Measurements from ENCODE around the gene MT2A.

The MT2A gene

GRCh38 chr16:56600398-56600999 is 7.9 kb upstream of the MT2A start:
- H3K4me3 ChIP-seq (ENCODE audit: low read depth, low read length) = no peak overlapping the region
- peak; percentile 79 for DNase-seq (ENCODE audit: low read depth)
- TF ChIP-seq, protein P1, sequence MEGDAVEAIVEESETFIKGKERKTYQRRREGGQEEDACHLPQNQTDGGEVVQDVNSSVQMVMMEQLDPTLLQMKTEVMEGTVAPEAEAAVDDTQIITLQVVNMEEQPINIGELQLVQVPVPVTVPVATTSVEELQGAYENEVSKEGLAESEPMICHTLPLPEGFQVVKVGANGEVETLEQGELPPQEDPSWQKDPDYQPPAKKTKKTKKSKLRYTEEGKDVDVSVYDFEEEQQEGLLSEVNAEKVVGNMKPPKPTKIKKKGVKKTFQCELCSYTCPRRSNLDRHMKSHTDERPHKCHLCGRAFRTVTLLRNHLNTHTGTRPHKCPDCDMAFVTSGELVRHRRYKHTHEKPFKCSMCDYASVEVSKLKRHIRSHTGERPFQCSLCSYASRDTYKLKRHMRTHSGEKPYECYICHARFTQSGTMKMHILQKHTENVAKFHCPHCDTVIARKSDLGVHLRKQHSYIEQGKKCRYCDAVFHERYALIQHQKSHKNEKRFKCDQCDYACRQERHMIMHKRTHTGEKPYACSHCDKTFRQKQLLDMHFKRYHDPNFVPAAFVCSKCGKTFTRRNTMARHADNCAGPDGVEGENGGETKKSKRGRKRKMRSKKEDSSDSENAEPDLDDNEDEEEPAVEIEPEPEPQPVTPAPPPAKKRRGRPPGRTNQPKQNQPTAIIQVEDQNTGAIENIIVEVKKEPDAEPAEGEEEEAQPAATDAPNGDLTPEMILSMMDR (conservative IDR thresholded peaks at IDR 0.05; ENCODE audit: low read depth, low read length) = peak; percentile 83

- no peak for DNase-seq (ENCODE audit: low read depth)
- TF ChIP-seq, protein P1 (conservative IDR thresholded peaks at IDR 0.05; ENCODE audit: low read depth, low read length) = no peak
- no peak overlapping the region for H3K4me3 ChIP-seq (ENCODE audit: low read depth, low read length)
Observed at GRCh38 chr16:56601325-56601724, 7.1 kb upstream of the MT2A start.

DNA sequence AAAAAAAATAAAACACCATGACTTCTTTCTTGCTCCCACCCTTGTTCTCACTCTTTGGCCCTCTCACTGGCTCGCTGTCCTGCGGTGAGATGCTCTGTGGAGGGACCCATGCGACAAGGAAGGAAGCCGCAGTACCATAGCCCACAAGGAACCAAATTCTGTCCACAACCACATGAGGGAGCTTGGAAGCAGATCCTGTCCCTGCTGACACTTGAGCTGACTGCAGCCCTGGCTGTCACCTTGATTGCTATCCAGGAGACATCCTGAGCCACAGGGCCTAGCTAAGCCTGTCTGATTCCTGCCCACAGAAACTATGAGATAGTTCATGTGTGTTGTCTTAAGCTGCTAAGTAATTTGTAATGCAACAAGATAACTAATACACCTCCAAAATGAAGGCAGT is 4.8 kb upstream of the MT2A start:
- H3K4me3 ChIP-seq (ENCODE audit: low read depth, low read length) = no peak overlapping the region
- peak; percentile 63 for DNase-seq (ENCODE audit: low read depth)
- TF ChIP-seq, protein P1 (conservative IDR thresholded peaks at IDR 0.05; ENCODE audit: low read depth, low read length) = peak; percentile 63

DNA sequence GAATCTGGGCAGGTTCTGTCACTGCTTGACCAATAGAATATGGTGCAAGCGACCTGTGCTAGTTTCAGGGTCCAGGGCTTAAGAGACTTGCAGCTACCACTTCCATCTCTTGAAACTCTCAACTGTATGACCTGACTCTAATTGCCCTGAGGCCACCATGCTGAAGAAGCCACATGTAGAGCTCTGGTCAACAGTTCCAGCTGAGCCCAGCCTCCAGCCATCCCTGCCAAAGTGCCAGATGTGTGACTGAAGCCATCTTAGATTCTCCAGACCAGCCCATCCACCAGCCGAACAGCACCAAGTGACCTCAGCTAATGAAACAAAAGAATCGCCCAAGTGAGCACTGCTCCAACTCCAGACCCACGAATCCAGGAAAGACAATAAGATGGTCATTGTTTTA is 3.4 kb upstream of the MT2A start:
- no peak for DNase-seq (ENCODE audit: low read depth)
- TF ChIP-seq, protein P1 (conservative IDR thresholded peaks at IDR 0.05; ENCODE audit: low read depth, low read length) = no peak
- no peak overlapping the region for H3K4me3 ChIP-seq (ENCODE audit: low read depth, low read length)

DNA sequence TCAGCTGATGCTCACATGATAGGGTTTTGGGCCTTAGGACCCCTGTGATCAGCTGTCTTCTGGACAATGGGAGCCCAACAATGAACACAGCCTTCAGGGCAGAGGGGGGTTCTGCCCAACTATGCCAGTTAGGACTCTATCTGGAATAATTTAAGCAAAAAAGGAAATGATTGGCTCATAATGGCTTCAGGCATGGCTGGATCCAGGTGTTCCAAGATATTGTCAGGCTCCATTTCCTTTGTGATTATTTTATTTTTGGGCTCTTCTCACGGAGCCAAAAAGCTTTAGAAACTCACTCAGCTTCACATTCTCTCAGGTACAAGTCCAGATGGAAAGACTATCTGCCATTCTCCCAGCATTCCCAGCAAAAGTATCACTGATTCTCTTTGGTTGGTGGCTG is 2.9 kb upstream of the MT2A start:
- no peak for DNase-seq (ENCODE audit: low read depth)
- no peak overlapping the region for H3K4me3 ChIP-seq (ENCODE audit: low read depth, low read length)
- TF ChIP-seq, protein P1 (conservative IDR thresholded peaks at IDR 0.05; ENCODE audit: low read depth, low read length) = no peak

GRCh38 chr16:56606071-56606475 is 2.3 kb upstream of the MT2A start:
- no peak for DNase-seq (ENCODE audit: low read depth)
- TF ChIP-seq, protein P1 (conservative IDR thresholded peaks at IDR 0.05; ENCODE audit: low read depth, low read length) = no peak
- H3K4me3 ChIP-seq (ENCODE audit: low read depth, low read length) = no peak overlapping the region

DNA sequence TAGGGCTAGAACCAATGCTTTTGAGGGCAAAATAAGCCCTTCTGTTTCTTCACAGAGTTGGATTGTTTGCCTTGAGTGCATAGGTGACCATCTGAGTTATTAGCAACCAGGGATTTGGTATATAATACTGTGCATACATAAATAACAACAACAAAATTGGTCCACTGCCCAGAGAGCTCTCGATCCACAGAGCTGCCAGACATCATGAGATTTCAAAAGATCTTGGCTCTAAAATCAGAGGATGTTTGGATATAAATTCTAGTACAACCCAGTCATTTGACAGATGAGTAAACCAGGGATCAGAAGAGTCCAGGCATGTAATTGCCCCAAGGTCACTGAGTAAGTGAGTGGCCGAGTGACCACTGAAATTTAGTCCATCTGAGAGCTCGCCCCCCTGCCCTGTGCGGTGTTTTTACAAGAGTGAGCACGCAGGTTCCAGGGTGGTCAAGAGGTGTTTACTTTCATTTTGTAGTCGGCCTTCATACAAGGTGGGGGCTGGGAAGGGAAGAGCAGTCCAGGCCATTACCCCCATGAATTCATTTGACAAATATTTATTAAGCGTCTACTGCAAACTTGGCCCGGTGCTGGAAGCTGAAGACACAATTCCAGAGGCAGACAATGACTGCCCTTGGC is 1.8 kb upstream of the MT2A start:
- DNase-seq (ENCODE audit: low read depth) = peak; percentile 96
- H3K4me3 ChIP-seq (ENCODE audit: low read depth, low read length) = peak overlapping the region; percentile 7
- TF ChIP-seq, protein P1 (conservative IDR thresholded peaks at IDR 0.05; ENCODE audit: low read depth, low read length) = no peak

Measured in choroid plexus epithelial cell (primary cell).